HG02642 (cell line): ENCODE data around the gene ZP3.
"Not testable (repeated sequence)": the region's sequence is repeated elsewhere in the genome, so short reads cannot be mapped to it uniquely, and the experiment has no call there.

Source experiments
- ATAC-seq: cut with Tn5 transposase; IDR thresholded peaks from one replicate; pipeline ENCODE4 v1.9.1; 2021; ENCODE audit warnings: mild to moderate bottlenecking; ENCODE audit not compliant: unreplicated experiment, poor library complexity

ZP3 gene

DNA sequence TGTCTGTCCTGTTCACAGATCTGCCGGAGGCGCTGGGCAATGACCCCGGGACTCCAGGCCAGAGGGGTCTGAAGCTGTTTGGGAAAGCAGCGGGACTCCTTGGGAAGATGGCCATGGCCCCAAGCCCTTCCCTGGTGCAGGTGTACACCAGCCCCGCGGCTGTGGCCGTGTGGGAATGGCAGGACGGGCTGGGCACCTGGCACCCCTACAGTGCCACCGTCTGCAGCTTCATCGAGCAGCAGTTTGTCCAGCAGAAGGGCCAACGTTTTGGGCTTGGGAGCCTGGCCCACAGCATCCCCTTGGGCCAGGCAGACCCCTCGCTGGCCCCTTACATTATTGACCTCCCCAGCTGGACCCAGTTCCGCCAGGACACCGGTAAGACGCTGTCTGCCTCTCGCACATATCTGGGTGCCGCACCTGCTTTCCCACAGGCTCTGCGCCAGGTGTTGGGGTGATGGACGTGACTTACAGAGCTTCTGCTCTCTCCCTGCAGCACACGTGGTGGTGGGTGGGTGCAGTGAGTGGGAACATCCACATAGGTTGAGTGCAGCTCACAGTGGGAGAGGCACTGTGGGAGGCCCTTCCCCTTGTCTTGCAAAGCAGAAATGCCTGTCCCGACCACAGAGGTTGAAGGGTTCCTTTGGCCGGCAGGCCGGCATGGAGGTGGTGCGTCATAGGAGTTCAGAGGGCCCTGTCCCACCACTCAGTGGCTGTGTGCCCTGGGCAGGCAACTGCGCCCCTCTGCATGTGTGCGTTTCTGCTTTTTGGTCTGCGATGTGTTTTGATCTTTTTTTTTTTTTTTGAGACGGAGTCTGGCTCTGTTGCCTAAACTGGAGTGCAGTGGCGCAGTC, 55.9 kb downstream of the ZP3 start:
- ATAC-seq = not testable (repeated sequence)

- not testable (repeated sequence) for ATAC-seq
Observed at GRCh38 chr7:76482660-76483059, 57.9 kb downstream of the ZP3 start.

GRCh38 chr7:76483081-76483480, 58.3 kb downstream of the ZP3 start:
- ATAC-seq = not testable (repeated sequence)

GRCh38 chr7:76484456-76484855, 59.7 kb downstream of the ZP3 start:
- not testable (repeated sequence) for ATAC-seq

DNA sequence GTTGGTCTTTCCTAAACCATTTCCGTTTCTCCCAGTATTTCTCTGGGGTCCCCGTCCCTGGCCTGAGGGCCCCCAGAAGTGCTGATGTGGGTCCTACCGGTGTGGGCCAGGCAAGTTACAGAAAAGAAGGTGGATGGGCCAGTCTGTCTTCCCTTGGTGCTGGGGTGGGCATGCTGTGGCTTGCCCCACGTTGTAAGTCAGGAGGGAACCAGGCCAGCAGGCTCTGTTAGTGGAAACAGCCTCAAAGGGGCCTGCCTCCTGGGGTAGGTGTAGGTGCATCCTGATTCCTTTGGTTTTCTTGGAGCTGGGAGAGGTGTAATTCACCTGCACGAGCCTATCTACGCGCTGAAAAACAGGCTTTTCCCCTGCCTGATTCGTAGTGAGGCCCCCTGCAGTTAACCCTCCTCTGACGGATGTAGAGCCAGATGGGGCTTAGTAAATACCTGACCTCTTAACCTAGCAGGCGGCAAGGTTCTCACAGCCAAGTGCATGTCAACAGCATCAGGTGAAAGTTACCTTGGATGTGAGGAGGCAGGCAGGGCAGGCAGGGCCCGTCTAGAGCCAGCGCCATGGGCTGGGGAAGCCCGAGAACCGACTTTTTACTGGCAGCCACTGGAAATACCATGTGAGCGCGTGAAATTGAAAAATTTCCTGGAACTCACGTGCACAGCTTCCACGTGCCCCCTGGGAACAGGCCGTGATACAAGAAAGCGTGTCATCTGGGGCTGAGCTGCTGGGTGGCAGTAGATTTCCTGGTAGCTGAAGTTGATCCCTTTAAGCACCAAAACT, 61.3 kb downstream of the ZP3 start:
- ATAC-seq = peak; percentile 24

- ATAC-seq = peak; percentile 99
Observed at GRCh38 chr7:76486618-76487017, 61.9 kb downstream of the ZP3 start.

GRCh38 chr7:76487969-76488368, 63.2 kb downstream of the ZP3 start:
- not testable (repeated sequence) for ATAC-seq
